ENCODE data around the gene DUSP16.

The DUSP16 gene

DNA sequence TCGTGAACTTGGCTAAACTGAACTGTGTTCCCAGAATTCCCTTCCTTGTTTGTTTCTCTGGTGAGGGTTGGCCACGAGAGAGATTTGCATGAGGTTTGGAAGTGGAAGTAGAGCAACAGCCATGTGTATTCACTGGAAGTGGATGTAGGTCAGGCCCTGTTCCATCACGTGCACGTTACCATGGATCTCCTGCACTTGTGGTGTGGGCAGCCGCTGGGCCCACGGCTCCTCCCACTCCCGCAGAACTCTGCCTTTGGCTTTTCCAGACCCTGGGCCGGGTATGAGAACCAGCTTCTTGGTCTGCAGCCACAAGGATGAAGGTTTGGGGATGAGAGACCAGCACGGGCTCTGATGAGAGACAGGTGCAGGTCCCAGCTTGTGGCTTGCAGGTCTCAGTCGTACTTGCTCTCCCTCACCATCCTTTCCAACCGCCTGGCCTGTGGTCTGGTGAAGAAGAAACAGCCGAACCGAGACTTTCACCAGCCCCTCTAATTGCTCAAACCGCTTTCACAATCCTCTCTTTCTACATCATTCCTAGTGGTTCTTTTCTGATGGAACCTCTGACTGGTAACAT lies 94.9 kb downstream of the DUSP16 start:
- Histone ChIP-seq H3K36me3 (ENCODE audit: control insufficient read depth, insufficient read depth, low read length) (no peaks in the 10 kb centered on the region), H3K4me3 (ENCODE audit: extremely low read depth, insufficient read depth, low read length, poor library complexity, severe bottlenecking) (no peak overlapping the region), H3K9me3 (ENCODE audit: control insufficient read depth, low read length) (no peaks in the 10 kb centered on the region), H3K4me1 (ENCODE audit: control insufficient read depth, insufficient read depth, low read length, poor library complexity, severe bottlenecking) (no peaks in the 10 kb centered on the region), H3K27ac (ENCODE audit: low read depth, low read length, severe bottlenecking) (no peak overlapping the region)
- 95 to 97% methylated on average over 11 to 14 of the region's 14 CpGs for WGBS, 2 experiments (ENCODE audit: insufficient coverage in 2 of 2)

GRCh38 chr12:12467264-12467663 lies 95.4 kb downstream of the DUSP16 start:
- Histone ChIP-seq H3K27ac (ENCODE audit: low read depth, low read length, severe bottlenecking) (no peak overlapping the region), H3K36me3 (ENCODE audit: control insufficient read depth, insufficient read depth, low read length) (no peaks in the 10 kb centered on the region), H3K9me3 (ENCODE audit: control insufficient read depth, low read length) (no peaks in the 10 kb centered on the region), H3K4me3 (ENCODE audit: extremely low read depth, insufficient read depth, low read length, poor library complexity, severe bottlenecking) (no peak overlapping the region), H3K4me1 (ENCODE audit: control insufficient read depth, insufficient read depth, low read length, poor library complexity, severe bottlenecking) (no peaks in the 10 kb centered on the region)
- WGBS, 2 experiments (ENCODE audit: insufficient coverage in 2 of 2): 97 to 100% methylated on average over 5 to 6 of the region's 6 CpGs

GRCh38 chr12:12466157-12466556 lies 96.5 kb downstream of the DUSP16 start:
- no peaks in the 10 kb centered on the region for H3K36me3 ChIP-seq (ENCODE audit: control insufficient read depth, insufficient read depth, low read length)
- WGBS, 2 experiments (ENCODE audit: insufficient coverage in 2 of 2): 98 to 100% methylated on average over 3 to 6 of the region's 7 CpGs
- H3K4me1 ChIP-seq (ENCODE audit: control insufficient read depth, insufficient read depth, low read length, poor library complexity, severe bottlenecking): no peaks in the 10 kb centered on the region
- no peak overlapping the region for H3K4me3 ChIP-seq (ENCODE audit: extremely low read depth, insufficient read depth, low read length, poor library complexity, severe bottlenecking)
- no peak overlapping the region for H3K27ac ChIP-seq (ENCODE audit: low read depth, low read length, severe bottlenecking)
- no peaks in the 10 kb centered on the region for H3K9me3 ChIP-seq (ENCODE audit: control insufficient read depth, low read length)

DNA sequence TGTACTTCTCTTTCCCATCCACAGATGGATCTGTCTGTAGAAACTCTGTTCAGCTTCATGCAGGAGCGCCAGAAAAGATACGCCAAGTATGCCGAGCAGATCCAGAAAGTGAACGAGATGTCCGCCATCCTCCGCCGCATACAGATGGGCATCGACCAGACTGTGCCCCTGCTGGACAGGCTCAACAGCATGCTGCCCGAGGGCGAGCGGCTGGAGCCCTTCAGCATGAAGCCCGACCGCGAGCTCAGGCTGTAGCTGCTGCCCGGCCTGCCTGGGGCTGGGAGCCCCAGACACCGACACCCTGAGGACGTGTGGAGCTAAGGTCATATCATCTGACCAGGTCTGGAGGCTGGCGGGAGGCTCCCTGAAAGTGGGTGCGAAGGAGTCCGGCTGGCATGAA lies 97.1 kb downstream of the DUSP16 start:
- Histone ChIP-seq H3K9me3 (ENCODE audit: control insufficient read depth, low read length) (no peaks in the 10 kb centered on the region), H3K4me3 (ENCODE audit: extremely low read depth, insufficient read depth, low read length, poor library complexity, severe bottlenecking) (no peak overlapping the region)
- WGBS, 2 experiments (ENCODE audit: insufficient coverage in 2 of 2): 95 to 97% methylated on average over 18 to 20 of the region's 20 CpGs

GRCh38 chr12:12461923-12462315 lies 100.7 kb downstream of the DUSP16 start:
- Histone ChIP-seq H3K27ac (ENCODE audit: low read depth, low read length, severe bottlenecking) (no peak overlapping the region), H3K36me3 (ENCODE audit: control insufficient read depth, insufficient read depth, low read length) (no peaks in the 10 kb centered on the region), H3K4me3 (ENCODE audit: extremely low read depth, insufficient read depth, low read length, poor library complexity, severe bottlenecking) (no peak overlapping the region), H3K4me1 (ENCODE audit: control insufficient read depth, insufficient read depth, low read length, poor library complexity, severe bottlenecking) (no peaks in the 10 kb centered on the region), H3K9me3 (ENCODE audit: control insufficient read depth, low read length) (no peaks in the 10 kb centered on the region)
- 80 to 100% methylated on average over 2 to 3 of the region's 5 CpGs for WGBS, 2 experiments (ENCODE audit: insufficient coverage in 2 of 2)

More for the DNA sequence above, 97.1 kb downstream of the DUSP16 start:
- Histone ChIP-seq H3K27ac (ENCODE audit: low read depth, low read length, severe bottlenecking) (no peak overlapping the region), H3K36me3 (ENCODE audit: control insufficient read depth, insufficient read depth, low read length) (no peaks in the 10 kb centered on the region), H3K4me1 (ENCODE audit: control insufficient read depth, insufficient read depth, low read length, poor library complexity, severe bottlenecking) (no peaks in the 10 kb centered on the region)

DNA sequence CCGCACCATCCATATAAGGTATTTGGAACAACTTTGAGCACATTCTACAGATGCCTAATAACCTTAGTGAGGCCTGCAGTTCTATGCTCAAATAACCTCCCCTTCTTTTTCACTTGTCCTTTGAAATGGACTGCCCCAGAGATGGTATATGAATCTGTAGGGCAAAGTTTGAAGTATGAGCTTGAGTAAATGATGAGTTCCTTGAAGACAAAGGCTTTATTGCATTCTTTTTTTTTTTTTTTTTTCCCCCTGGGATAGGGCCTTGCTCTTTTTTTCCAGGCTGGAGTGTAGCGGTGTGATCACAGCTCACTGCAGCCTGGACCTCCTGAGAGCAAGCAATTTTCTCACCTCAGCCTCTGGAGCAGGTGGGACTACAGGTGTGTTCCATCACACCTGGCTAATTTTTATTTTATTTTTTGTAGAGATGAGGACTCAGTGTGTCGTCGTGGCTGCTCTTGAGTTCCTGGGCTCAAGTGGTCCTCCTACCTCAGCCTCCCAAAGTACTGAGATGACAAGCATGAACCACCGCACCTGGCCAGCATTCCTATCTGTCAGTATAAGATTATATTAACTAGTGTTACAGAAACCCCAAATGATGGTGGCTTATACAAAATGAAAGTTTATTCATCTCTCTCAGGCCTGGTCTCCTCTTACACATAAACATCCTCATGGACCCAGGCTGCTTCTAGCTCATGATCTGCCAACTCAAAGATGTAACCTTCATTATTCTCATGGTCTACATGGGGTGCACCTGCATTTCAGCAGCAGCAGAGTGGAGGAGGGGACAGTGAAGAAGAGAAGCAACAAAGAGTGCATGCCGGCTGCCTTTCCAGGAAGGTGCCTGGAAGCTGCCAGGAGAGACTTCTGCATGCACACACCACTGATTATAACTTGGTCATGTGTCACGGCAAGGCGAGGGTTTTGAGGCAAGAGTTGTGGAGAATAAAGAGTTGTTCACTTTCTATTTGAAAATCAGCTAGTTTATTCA lies 101.4 kb downstream of the DUSP16 start:
- H3K4me3 ChIP-seq (ENCODE audit: extremely low read depth, insufficient read depth, low read length, poor library complexity, severe bottlenecking): no peak overlapping the region
- no peaks in the 10 kb centered on the region for H3K4me1 ChIP-seq (ENCODE audit: control insufficient read depth, insufficient read depth, low read length, poor library complexity, severe bottlenecking)
- H3K9me3 ChIP-seq (ENCODE audit: control insufficient read depth, low read length): no peaks in the 10 kb centered on the region
- H3K36me3 ChIP-seq (ENCODE audit: control insufficient read depth, insufficient read depth, low read length): no peaks in the 10 kb centered on the region
- WGBS, 2 experiments (ENCODE audit: insufficient coverage in 2 of 2): 100% methylated on average over 5 of the region's 8 CpGs; no CpG with 5 or more reads in 1 of the 2 experiments
- H3K27ac ChIP-seq (ENCODE audit: low read depth, low read length, severe bottlenecking): no peak overlapping the region

- H3K9me3 ChIP-seq (ENCODE audit: control insufficient read depth, low read length): no peaks in the 10 kb centered on the region
- no peak overlapping the region for H3K27ac ChIP-seq (ENCODE audit: low read depth, low read length, severe bottlenecking)
- H3K4me3 ChIP-seq (ENCODE audit: extremely low read depth, insufficient read depth, low read length, poor library complexity, severe bottlenecking): no peak overlapping the region
- H3K4me1 ChIP-seq (ENCODE audit: control insufficient read depth, insufficient read depth, low read length, poor library complexity, severe bottlenecking): no peaks in the 10 kb centered on the region
- 90% methylated on average over 2 of the region's 5 CpGs; no CpG with 5 or more reads in 1 of the 2 experiments for WGBS, 2 experiments (ENCODE audit: insufficient coverage in 2 of 2)
- no peaks in the 10 kb centered on the region for H3K36me3 ChIP-seq (ENCODE audit: control insufficient read depth, insufficient read depth, low read length)
These were observed 106.0 kb downstream of the DUSP16 start for GRCh38 chr12:12456637-12457036.

DNA sequence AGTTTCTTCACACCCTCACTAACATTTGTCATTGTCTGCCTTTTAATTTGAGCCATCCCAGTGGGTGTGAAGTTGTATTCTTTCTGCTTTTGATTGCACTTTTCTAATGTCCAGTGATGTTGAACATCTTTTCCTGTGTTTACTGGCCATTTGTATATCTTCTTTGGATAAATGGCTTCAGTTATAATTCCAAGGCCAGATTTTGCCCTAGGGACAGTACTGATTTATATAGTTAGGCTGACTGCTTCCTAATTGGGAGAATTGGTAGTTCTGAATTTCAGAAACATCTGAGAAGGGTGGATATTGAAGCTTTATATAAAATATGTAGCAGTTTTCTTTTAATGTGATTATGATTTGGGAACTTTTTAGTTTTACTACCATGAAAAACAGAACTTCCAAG lies 108.3 kb downstream of the DUSP16 start:
- Histone ChIP-seq H3K9me3 (ENCODE audit: control insufficient read depth, low read length) (no peaks in the 10 kb centered on the region), H3K4me1 (ENCODE audit: control insufficient read depth, insufficient read depth, low read length, poor library complexity, severe bottlenecking) (no peaks in the 10 kb centered on the region), H3K4me3 (ENCODE audit: extremely low read depth, insufficient read depth, low read length, poor library complexity, severe bottlenecking) (no peak overlapping the region), H3K36me3 (ENCODE audit: control insufficient read depth, insufficient read depth, low read length) (no peaks in the 10 kb centered on the region), H3K27ac (ENCODE audit: low read depth, low read length, severe bottlenecking) (no peak overlapping the region)

DNA sequence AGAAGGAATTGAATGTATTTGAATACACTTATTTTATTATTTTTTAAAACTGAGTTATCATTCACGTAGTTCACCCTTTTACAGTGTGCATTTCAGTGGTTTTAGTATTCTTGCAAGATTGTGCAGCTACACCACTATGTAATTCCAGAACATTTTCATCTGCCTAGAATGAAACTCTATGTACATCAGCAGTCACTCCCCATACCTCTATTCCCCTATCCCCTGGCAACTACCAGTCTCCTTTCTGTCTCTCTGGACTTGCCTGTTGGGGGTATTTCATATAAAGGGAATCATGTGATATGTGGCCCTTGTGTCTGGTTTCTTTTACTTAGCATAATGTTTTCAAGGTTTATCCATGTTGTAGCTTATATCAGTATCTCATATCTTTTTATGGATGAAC lies 109.0 kb downstream of the DUSP16 start:
- Histone ChIP-seq H3K4me1 (ENCODE audit: control insufficient read depth, insufficient read depth, low read length, poor library complexity, severe bottlenecking) (no peaks in the 10 kb centered on the region), H3K9me3 (ENCODE audit: control insufficient read depth, low read length) (no peaks in the 10 kb centered on the region), H3K27ac (ENCODE audit: low read depth, low read length, severe bottlenecking) (no peak overlapping the region), H3K36me3 (ENCODE audit: control insufficient read depth, insufficient read depth, low read length) (no peaks in the 10 kb centered on the region), H3K4me3 (ENCODE audit: extremely low read depth, insufficient read depth, low read length, poor library complexity, severe bottlenecking) (no peak overlapping the region)
- 100% methylated on average over 1 of the region's 1 CpG; no CpG with 5 or more reads in 1 of the 2 experiments for WGBS, 2 experiments (ENCODE audit: insufficient coverage in 2 of 2)

DNA sequence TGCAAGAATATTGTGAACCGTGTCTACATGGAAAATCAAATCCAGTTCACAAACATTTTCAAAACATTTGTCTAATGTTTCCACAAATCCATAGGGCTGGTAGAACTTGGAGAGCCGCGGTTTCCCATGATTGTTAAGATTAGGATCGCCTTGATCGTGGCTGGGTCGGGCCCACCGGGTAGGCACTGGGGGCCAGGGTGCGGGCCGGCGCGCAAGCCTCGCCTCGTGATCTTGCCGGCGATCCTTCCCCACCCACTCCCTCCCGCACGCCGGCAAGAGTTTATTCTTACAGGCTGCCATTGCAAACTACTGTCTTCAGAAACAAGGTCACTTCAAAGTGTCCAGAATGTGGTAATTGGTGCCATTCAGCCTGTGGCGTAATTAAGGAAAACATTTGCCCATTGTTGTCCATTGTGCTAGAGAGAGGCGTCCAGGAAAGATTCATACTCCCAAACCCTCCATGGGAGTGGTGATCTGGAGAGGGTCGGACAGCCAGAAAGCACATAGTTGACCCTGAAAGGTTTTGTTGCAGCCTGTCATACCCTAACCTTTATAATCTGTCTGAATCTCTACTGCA lies 110.2 kb downstream of the DUSP16 start:
- WGBS, 2 experiments (ENCODE audit: insufficient coverage in 2 of 2): 89 to 93% methylated on average over 10 to 19 of the region's 21 CpGs

More for the DNA sequence above, 110.2 kb downstream of the DUSP16 start:
- no peak overlapping the region for H3K27ac ChIP-seq (ENCODE audit: low read depth, low read length, severe bottlenecking)
- H3K36me3 ChIP-seq (ENCODE audit: control insufficient read depth, insufficient read depth, low read length): no peaks in the 10 kb centered on the region
- H3K4me1 ChIP-seq (ENCODE audit: control insufficient read depth, insufficient read depth, low read length, poor library complexity, severe bottlenecking): no peaks in the 10 kb centered on the region
- no peaks in the 10 kb centered on the region for H3K9me3 ChIP-seq (ENCODE audit: control insufficient read depth, low read length)
- no peak overlapping the region for H3K4me3 ChIP-seq (ENCODE audit: extremely low read depth, insufficient read depth, low read length, poor library complexity, severe bottlenecking)
